ENCODE data around the gene TPD52L2.
A peak's percentile ranks its signal among the peaks of the same experiment; 100 is the strongest.
"Not testable (repeated sequence)": the region's sequence is repeated elsewhere in the genome, so short reads cannot be mapped to it uniquely, and the experiment has no call there.

Gene TPD52L2

DNA sequence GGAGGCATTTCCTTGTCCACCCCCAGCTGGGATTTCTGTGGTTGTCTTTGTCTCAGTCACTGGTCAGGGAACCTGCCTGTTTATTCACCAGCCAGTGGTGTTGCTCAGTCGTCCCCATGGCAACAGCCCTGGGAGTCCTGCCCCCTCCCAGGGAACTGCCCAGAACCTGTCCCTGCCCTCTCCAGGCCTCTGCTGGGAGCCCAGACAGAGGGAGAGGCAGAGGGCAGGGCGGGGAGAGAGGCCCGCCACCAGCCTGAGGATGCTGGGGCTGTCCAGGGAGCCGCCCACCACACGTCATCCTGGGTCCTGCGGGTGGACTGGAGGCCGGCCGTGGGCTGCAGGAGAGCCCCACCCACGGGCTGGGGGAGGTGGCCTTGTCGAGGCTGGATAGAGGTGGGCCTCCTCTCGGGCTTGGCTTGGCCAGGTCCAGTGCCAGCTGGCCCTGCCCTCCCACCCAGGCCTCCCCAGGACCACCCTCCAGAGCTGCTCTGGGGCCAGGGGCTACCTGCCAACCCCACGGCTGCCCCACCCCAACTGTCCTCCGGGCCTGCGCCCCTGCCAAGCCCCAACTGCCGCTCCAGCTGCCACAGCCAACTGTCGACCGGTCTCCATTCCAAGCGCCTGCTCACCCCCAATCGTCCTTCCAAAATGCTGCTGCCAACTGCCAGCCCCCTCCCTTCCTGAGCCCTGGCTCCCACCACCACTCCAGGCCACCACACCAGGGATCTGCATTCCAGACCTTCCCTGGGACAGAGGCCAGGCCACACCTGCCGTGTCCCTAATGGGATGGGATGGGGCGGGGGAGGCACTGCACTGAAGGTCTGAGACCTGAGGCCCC lies 29.8 kb upstream of the TPD52L2 start:
- no peak for DNase-seq (ENCODE audit: low spot score)

DNA sequence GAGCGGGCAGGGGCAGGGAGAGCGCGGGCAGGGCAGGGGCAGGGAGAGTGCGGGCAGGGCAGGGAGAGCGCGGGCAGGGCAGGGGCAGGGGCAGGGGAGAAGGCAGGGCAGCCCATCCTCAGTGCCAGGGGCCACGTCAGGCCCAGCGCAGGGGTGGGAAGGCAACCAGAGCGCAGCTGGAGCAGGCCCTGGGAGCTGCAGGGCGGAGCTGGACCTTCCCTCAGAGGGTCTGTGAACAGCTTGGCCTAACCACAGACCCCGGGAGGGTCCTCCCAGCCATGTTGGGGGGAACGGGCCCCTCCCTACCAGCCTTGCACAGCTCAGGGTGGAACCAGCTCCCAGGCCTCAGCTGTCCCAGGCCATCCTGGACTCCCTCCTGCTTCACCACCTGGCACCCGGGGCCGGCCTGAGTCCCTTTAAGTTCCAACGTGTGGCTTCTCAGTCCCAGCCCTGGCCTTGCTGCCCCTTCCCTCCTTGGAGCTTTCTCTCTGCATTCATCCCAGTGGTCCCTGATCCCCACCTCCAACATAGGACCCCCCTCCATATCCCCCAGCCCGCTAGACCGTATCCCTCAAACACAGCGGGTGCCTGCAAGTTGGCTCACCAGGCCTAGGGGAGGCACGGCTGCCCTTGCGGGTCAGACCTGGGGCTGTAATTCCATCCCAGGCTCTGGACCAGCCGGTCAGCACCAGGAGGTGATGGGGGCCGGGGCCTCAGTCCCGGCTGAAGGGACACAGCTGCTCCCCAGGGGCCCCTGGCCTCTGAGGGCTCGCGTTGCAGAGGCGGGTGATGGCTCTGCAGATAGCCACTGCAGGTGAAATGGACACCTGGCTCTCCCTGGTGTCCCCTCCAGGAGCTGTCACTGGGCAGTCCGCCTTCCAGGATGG lies 28.4 kb upstream of the TPD52L2 start:
- DNase-seq (ENCODE audit: low spot score), result no peak

DNA sequence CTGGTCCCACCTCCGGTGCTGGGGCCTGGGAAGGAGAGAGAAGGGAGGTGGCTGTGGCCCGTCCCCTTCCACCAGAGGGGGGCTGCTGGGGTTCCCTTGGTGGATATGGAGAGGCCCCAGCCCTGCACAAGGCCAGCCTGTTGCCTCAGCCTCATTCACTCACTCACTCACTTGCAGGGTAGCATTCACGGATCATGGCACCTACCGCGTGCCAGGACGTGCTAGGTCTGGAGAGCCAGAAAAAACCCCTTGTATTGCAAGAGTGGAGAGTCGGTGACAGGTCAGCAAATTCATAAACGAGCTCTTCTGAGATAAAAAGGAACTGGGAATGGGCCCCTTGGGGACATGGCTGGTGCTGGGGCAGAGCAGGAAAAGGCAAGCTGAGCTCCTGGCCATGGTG lies 27.6 kb upstream of the TPD52L2 start:
- no peak for DNase-seq (ENCODE audit: low spot score)

DNA sequence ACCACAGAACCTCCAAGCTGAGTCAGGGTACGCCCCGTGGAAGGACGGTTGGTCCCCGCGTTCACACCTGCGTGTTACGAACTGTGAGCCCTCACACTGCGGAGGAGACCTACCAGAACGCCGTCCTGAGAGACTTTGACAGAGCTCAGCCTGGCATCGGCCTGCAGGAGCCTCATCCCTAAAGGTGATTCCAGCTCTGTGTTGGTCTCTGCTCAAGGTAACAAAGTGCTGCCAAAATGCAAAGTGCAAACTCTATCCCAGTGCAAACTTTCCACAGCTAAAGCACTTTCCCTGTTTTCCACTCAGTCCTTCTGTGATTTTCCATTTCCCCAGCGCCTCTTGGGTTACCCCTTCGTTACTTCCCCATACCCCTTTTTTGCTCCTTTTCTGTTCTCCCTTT lies 25.4 kb upstream of the TPD52L2 start:
- DNase-seq (ENCODE audit: low spot score), result no peak

DNA sequence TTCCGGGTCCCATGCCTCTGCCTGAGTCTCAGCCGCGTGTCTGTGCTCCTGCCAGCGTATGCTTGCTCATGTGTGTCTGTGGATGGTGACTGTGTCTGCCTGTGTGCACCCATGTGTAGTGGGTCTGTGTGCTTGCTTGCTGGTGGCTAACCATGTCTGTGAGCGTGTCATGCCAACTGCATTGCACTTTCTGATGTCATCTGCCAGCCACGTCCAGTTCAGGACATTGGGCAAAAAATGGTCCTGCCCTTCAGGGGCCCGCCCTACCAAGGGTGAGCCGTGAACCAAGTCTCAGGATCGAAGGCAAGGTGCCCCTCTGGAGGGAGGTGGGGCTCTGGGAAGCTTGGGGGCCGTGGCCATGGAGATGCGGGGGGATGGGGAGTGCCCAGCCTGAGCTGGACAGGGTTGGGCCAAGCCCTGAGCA lies 24.7 kb upstream of the TPD52L2 start:
- DNase-seq (ENCODE audit: low spot score), result no peak

DNA sequence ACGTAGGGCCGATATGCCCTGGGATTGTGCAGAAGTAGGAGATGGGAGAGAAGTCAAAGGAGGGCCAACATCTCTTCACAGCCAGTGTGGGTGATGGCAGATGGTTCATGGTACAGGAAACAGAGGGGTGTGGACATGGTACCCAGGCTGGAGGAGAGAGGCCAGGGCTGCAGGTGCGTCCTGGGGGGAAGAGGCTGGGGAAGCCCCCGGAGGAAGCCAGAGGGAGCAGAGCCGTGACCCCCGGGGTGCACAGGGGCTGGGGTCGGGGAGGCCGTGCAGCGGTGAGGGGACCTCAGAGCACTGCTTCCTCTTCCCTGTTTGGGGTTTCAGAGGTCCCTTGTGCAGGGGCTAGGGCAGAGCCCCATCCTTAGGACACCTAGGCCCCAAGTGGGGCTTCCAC lies 22.8 kb upstream of the TPD52L2 start:
- no peak for DNase-seq (ENCODE audit: low spot score)

DNA sequence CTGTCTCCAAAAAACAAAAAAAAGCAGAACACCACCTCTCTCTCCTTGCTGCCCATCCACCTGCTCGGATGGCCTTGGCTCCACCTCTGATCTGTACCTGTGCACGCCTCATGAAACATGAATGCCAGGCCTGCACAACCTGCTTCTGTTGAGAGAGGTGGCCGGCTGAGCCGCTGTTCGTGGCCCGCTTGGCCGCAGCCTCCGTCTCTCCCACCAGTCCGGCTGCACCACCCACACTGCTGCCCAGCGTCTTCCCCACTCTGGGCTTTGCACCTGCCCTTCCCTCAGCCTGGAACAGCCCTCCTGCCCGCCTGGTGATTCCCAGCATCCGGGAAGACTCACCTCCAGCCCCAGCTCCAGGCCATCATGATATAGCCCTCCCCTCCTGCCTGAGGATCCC lies 21.8 kb upstream of the TPD52L2 start:
- no peak for DNase-seq (ENCODE audit: low spot score)

DNA sequence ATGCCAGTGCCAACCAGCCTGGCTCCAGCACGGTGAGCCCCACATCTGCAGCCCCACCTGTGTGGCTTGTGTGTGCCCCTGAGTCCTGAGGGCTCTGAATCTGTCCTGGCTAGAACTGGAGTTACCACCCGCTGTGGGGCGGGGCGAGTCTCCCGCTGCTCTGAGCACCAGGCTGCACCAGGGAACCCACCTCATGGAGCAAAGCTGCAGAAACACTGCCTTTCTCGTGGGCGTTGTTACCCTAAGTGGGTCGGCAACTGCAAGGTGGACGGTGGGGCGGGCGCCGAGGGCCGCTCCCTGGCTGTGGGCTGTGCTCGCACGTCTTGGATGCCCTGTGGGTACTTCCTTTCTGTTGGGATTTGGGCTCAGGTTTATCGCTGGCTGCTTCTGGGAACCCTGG lies 21.3 kb upstream of the TPD52L2 start:
- no peak for DNase-seq (ENCODE audit: low spot score)

DNA sequence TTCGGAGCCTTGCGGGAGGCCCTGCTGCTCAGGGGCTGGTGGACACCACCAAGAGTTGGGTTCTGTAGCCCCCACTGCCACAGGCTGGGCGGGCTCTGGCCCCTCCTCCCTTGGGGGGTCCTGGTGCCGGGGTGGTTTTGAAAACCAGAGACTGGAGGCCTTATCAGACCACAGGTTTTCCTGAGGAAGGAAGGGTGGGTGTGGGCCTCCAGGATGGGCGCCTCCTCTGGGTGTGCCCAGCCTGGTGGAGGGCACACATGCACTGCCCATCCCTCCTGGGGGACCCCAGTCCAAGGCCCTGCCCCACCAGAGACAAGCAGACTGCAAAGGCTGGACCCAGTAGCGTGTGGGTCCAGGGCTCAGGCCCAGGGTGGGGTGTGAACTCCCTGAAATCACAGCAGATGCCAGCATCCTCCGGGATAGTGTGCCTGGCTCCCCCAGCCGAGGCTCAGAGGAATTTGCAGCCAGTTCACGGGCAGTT lies 20.5 kb upstream of the TPD52L2 start:
- DNase-seq (ENCODE audit: low spot score), result no peak

DNA sequence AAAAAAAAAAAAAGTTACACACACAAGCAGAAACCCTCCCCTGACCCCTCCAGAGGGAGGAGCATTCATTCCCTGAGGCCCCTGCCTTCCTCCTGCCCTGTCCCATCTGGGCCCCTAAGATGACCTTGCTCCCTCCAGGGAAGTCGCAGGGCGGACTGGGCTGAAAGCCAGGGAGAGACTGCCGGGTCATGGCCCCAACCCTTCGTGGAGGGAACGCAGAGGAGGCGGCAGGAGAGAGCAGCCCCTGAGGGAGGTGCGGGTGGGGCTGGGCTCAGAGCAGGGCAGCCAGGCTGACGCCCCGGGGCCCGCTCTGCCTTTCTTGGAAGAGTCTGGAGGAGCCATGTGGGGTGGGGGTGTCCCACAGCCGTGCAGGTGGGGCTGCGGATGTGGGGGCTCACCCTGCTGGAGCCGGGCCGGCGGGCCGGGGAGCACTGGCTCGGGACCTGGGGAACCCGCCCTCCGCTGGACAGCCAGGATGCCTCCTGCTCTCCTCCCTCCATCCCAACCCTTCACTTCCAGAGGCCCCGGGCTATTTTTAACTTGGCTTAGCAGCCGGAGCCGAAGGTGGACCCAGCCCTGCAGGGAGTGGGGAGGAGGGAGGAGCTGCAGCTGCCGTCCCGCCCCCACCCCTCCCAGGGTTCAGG lies 18.8 kb upstream of the TPD52L2 start:
- DNase-seq (ENCODE audit: low spot score), result no peak

DNA sequence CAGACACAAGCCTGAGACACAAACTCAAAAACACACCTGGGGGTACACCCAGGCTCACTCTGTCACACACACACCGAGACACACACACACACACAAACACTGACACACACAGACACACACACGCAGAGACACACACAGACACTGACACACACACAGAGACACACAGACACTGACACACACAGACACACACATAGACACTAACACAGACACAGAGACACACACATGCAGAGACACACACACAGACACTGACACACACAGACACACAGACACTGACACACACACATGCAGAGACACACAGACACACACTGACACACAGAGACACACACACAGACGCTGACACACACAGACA lies 18.2 kb upstream of the TPD52L2 start:
- no peak for DNase-seq (ENCODE audit: low spot score)

DNA sequence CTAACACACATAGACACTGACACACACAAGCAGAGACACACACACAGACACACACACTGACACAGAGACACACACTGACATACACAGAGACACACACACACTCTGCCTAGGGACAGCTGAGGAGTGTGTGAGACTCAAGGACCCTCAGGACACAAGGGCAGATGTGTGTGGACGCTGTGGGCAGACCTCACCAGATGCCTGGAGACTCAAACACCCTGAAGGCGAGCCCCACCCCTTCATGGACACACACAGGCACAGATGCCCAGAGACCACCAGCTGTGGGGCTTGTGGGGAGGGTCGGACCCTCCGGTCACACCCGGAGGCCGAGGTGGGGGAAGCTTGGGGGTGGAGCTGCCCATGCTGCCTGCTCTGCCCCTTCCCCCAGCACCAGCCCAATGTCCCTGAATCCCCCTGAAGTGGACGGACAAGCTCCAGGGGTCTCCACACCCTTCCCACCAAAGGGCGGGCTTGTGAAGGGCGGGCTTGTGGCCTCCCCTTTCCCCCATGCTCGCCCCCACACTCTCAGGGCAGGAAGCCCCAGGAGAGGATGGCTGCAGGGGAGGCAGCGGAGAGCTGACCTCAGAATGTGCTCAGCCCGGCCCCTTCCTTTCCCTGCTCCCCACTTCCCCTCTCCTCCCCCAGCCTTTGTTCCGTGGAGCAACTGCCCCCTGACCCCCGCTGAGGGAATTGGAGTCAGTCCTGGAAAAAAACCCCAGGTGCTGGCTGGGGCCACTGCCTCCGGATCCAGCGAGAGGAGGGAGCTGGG lies 17.6 kb upstream of the TPD52L2 start:
- DNase-seq (ENCODE audit: low spot score), result no peak

DNA sequence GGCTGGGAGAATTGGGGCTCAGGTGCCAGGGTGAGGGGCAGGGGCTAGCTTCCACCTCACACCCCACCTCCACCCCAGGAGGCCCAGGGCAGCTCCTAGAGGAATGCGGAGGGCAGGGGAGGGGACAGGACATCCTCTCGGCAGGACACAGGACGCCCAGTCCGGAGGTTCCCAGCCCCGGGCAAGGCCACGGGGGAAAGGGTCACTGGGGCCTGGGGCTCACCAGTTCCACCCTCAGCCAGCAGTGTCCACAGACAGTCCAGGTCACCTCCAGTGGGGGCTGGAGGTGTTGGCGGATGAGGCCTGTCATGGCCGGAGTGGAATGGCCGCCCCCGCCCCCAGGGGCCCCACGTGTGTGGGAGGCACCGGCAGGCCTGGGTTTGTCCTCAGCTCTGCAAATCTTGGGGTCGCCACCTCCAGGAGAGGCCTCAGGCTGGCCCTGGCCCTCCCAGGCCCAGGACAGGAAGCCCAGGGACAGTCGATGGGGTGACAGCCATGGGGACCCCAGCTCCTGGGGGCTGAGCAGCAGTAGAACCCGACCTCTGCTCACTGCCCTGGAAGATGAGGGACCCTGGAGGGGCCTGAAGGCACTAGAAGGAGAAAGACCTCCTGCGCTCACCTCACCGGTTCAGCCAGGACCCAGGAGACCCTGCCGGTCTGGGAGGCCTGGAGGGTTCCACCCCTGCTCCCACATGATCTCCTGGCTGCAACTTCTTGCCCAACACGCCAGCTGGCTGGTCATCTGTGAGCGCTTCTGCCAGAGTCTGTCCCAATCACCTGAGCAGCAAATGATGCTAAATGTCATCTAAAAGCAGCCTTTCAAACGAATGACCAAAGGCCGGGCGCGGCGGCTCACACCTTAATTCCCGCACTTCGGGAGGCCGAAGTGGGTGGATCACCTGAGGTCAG lies 16.8 kb upstream of the TPD52L2 start:
- no peak for DNase-seq (ENCODE audit: low spot score)

DNA sequence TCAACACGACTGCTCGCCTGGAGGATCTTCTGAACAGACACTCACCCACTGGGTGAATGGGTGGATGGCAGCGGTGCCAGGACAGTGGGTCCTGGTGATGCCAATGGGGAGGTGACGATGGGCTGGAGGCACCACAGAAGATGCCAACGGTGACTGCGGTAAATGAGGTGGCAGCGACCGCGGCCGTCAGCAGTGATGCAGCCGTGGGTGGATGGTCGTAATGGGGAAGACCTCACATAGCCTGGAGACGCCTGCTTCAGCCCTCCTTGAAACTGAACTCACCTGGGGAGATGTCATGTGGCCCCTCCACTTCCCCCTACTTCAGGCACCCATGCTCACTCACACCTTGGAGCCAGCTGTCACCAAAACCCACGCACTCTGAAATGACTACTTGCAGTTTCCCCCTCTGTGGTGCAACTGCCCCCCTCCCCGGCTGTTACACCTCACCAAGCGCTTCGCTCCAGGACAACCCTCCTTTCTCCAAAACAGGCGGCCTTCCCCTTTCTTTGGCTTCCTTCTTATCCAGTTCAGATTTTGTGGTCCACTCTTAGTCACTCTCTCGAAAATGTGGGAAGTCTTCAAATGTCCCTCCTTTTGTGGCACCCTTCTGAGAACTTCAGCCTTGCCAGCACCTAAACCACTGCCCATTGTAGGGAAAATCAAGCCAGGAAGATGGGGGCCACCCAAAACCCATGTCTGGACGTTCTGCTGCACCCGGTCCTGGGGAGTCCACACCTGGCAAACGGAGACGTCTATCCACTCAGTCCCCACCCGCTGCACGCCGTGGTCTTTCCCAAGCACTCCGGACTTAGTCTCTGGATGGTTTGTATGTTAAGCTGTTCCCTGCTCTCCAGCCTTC lies 14.2 kb upstream of the TPD52L2 start:
- peak; percentile 32 for DNase-seq (ENCODE audit: low spot score)

DNA sequence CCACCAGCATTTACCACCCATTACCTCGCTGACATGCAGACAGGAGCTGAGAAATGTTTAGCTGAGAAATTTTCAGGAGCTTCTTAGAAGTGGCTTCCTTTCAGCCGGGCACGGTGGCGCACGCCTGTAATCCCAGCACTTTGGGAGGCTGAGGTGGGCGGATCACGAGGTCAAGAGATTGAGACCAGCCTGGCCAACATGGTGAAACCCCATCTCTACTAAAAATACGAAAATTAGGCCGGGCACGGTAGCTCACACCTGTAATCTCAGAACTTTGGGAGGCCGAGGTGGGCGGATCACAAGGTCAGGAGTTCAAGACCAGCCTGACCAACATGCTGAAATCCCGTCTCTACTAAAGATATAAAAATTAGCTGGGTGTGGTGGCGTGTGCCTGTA lies 13.5 kb upstream of the TPD52L2 start:
- DNase-seq (ENCODE audit: low spot score), result not testable (repeated sequence)

DNA sequence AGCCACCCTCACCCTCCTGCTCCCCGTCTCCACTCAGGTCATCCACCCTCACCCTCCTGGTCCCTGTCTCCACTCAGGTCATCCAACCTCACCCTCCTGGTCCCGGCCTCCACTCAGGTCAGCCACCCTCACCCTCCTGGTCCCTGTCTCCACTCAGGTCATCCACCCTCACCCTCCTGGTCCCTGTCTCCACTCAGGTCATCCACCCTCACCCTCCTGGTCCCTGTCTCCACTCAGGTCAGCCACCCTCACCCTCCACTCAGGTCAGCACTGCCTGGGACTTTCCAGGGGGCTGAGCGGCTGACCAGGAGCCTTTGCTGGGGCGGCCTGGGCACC lies 11.4 kb upstream of the TPD52L2 start:
- DNase-seq (ENCODE audit: low spot score), result not testable (repeated sequence)

DNA sequence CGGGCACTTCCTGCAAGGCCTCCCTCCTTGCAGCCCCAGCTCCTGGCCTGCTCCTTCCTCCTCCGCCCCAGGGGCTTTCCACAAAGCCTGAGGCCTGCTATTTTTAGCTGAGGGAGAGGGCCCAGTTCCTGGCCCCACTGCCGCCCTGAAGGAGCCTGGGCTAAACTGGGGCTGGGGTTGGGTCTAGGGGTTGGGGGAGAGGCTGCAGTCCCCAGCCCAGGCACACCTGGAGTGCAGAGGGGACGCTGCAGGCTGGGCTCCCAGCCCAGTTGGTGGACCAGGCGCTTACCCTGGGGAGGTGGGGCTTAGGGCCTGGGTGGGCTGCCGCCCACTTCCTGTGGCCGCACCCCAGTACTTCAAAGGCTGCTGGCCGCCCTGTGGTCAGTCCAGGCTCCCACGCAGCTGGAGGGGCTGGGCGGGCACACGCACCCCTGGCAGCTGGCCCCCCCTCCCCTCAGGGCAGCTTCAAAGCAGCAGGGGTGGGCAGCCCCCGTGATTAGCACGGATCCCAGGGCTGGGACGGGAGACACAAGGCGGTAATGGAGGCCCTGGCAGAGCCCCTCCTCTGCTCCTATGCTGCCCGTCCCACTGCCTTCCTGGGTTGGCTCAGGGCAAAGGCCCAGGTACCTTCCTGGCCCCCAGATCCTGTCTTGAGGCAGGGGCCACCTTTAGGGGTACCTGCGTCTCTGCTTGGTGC lies 10.9 kb upstream of the TPD52L2 start:
- no peak for DNase-seq (ENCODE audit: low spot score)

DNA sequence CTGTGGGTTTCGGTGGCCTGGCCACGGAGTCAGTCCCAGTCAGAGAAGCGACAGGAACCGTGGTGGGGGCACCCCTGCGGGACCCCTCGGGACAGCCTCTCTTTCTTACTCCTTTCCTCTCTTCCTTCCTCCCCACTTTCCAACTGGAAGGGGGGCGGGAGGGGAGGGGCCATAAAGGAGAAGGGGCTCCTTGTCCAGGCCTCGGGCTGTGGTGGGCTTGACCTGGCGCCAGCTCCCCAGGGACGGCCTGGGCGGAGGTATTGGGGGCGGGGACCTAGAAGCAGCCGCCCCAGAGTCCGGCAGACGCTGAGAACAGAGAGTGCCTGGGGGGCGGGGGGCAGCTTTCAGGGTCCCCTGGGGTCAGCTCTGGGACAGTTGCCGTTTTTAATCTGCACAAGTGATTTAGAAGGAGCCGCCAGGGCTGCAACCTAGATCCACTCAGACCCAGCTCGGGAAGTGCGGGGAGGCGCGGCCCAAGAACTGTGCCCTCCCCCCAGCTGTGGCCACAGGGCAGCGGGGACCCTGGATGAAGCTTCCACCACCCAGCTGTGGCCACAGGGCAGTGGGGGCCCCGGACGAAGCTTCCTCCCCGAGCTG lies 10.2 kb upstream of the TPD52L2 start:
- DNase-seq (ENCODE audit: low spot score), result no peak
